Heart right ventricle (tissue), 16 donors: ENCODE data around the gene RAI14. TPM values are rescaled to one million over a fixed set of nuclear protein-coding genes. Genes with fewer than 3 reads are reported as not detected.

Source experiments
- ATAC-seq, 8 donors: fragments of 200-7000 bp; cut with Tn5 transposase; one replicate each; pipeline ENCODE4 v1.9.1; 2020; ENCODE audit warnings: mild to moderate bottlenecking in 8 of 8, moderate library complexity in 8 of 8, moderate number of reproducible peaks in 1 of 8
- DNase-seq, 2 donors: peaks; one replicate each; pipeline ENCODE4 v3.0.0-alpha.2; 2020
- H3K27ac ChIP-seq, 10 donors: fragments of 200-600 bp; sonication (generic) in 2 of 10; one replicate each; pipeline versions ENCODE4 v1.5.0 to v1.8.0; 2020 to 2022; ENCODE audit warnings: mild to moderate bottlenecking in 3 of 10
- H3K27me3 ChIP-seq, 7 donors: fragments of 200-600 bp; one replicate each; pipeline ENCODE4 v1.8.0; 2021 to 2022; ENCODE audit warnings: mild to moderate bottlenecking in 2 of 7
- H3K36me3 ChIP-seq, 9 donors: fragments of 200-600 bp; sonication (generic) in 1 of 9; one replicate each; pipeline versions ENCODE4 v1.5.0 to v1.8.0; 2020 to 2022; ENCODE audit warnings: mild to moderate bottlenecking in 2 of 9
- H3K4me1 ChIP-seq, 9 donors: fragments of 200-600 bp; sonication (generic) in 1 of 9; one replicate each; pipeline versions ENCODE4 v1.5.0 to v1.8.0; 2020 to 2022; ENCODE audit warnings: mild to moderate bottlenecking in 4 of 9
- H3K4me3 ChIP-seq, 10 donors: fragments of 200-600 bp; sonication (generic) in 2 of 10; one replicate each; pipeline versions ENCODE4 v1.5.0 to v1.8.0; 2020 to 2022; ENCODE audit warnings: mild to moderate bottlenecking in 7 of 10, moderate library complexity in 2 of 10
- H3K9me3 ChIP-seq, 11 donors: fragments of 200-600 bp in 10 of 11; sonication (generic) in 2 of 11; one replicate each; pipeline versions ENCODE4 v1.5.0 to v1.8.0; 2013 to 2022; ENCODE audit warnings: mild to moderate bottlenecking in 2 of 11, control low read depth in 1 of 11, moderate library complexity in 1 of 11
- WGBS, 2 donors: extraction: QIAGEN DNeasy Blood & Tissue Kit; methylation state at CpG; one replicate each; pipeline ENCODE4 v1.1.7; 2013; ENCODE audit warnings: inconsistent platforms in 1 of 2; 5-methylcytosine and 5-hydroxymethylcytosine counted together
- intact Hi-C, 10 donors: fragments of 100-400 bp; cut with DNase I; formaldehyde crosslinking; loops; one replicate each; pipeline versions ENCODE4 v1.11.1 to v1.14.2; 2022
- polyA plus RNA-seq, 2 donors: library from polyadenylated mRNA; stranded (reverse); fragments of 200-250 nt; gene quantifications; one replicate each; pipeline ENCODE4 v1.2.3, GENCODE V29; 2013
- total RNA-seq, 10 donors: library from RNA; stranded (reverse); fragmentation: NEBNext Ultra II Directional in 3 of 10; extraction: Animal tissue kit (Norgen Biotek cat#: 25700) in 3 of 10; gene quantifications; one replicate each; pipeline versions ENCODE4 v1.2.1 to v1.2.4, GENCODE V29; 2021 to 2023
- TF ChIP-seq, protein P1 (sequence below), 9 donors: fragments of 200-600 bp; sonication (generic) in 2 of 9; IDR thresholded peaks; one replicate each; pipeline versions ENCODE4 v1.5.0 to v1.8.0; 2021 to 2022; ENCODE audit warnings: antibody characterized with exemption in 9 of 9, mild to moderate bottlenecking in 5 of 9, moderate library complexity in 1 of 9
- donor health status: Arrhythmogenic right ventricular cardiomyopathy.
- donor health status: ischemic (EF 13 %, LVEDD 7.1; RV severe dilation, severe dysfunction).
- donor health status: healthy with polysubstance abuse.
- donor health status: DM: no; HTN: yes; CAD: no.
- donor health status: DM: no; HTN: no; CAD: no.
- donor health status: ischemic (EF 25% LVEDD 6.9; RV normal size, moderate dysfunction).
- donor health status: ischemic (EF 25% LVEDD 5.7; RV mildly dilated, moderate dysfunction).
- donor health status: healthy.
- donor health status: DM: yes; HTN: yes; CAD: no.
- donor health status: Ischemic cardiomyopathy.
- donor health status: ischemic (EF 35%, LVEDD 5.7; RV mildly dilated, moderate dysfunction).
- donor health status: nonischemic (EF 11% LVEDD 7.7; RV severe dilation, severe dysfunction).
- donor health status: DM: yes; HTN: yes; CAD: no.
- donor health status: PGD.
- donor health status: ischemic (EF 29% LVEDD 5.4; RV normal size, mild dysfunction).
- donor health status: nonischemic (EF 23%, LVEDD 6.1; RV moderate dilation, normal function).

RAI14 gene
- total and polyA plus RNA-seq, 12 donors = 3.3 to 25.5 (median 9.3) TPM

DNA sequence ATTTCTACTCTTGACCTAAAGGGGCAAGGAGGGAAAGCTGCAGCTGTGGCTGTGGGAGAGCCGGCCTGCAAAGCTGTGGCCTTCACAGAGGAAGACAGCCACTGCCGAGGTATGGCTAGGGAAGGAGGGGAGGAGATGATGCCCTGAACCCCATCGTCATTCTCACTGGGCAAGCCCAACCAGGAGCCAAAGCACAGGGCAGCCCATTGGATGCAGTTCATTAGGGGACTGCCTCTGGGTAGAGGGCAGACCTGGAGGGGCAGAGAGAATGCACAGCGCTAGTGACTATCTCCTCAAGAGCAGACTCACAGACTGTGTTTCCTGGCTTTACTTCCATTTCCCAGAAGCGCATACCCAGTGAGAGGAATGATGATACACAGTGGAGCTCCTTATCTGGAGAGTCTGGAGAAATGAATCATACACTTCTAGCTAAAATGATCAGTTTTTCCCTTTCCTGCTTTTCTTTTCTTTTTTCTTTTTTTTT is 135.7 kb downstream of the RAI14 start:
- Histone ChIP-seq H3K9me3 (peaks cover 0 to 6% (median 0%) of the 10 kb centered on the region in 11 donors), H3K27ac (peak overlapping the region in 2 of 10 donors; percentile 1 to 13), H3K36me3 (peaks cover 0 to 11% (median 0%) of the 10 kb centered on the region in 9 donors), H3K4me1 (peaks cover 0 to 18% (median 6%) of the 10 kb centered on the region in 9 donors), H3K27me3 (no peaks in the 10 kb centered on the region), H3K4me3 (no peak overlapping the region)
- DNase-seq = no peak
- intact Hi-C loops = no loop called here
- peak in 6 of 8 donors; percentile 9 to 85 (median 66) for ATAC-seq
- TF ChIP-seq, protein P1, sequence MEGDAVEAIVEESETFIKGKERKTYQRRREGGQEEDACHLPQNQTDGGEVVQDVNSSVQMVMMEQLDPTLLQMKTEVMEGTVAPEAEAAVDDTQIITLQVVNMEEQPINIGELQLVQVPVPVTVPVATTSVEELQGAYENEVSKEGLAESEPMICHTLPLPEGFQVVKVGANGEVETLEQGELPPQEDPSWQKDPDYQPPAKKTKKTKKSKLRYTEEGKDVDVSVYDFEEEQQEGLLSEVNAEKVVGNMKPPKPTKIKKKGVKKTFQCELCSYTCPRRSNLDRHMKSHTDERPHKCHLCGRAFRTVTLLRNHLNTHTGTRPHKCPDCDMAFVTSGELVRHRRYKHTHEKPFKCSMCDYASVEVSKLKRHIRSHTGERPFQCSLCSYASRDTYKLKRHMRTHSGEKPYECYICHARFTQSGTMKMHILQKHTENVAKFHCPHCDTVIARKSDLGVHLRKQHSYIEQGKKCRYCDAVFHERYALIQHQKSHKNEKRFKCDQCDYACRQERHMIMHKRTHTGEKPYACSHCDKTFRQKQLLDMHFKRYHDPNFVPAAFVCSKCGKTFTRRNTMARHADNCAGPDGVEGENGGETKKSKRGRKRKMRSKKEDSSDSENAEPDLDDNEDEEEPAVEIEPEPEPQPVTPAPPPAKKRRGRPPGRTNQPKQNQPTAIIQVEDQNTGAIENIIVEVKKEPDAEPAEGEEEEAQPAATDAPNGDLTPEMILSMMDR (IDR thresholded peaks at IDR 0.05) = no peak
- 70 to 71% methylated on average over 5 of the region's 5 CpGs for WGBS, 2 donors

- intact Hi-C loops = no loop called here
- no peak overlapping the region for H3K27ac ChIP-seq
- H3K27me3 ChIP-seq = no peaks in the 10 kb centered on the region
- H3K4me3 ChIP-seq = no peak overlapping the region
- H3K9me3 ChIP-seq = no peaks in the 10 kb centered on the region
- no peaks in the 10 kb centered on the region for H3K4me1 ChIP-seq
- WGBS, 2 donors = 97% methylated on average over 9 of the region's 9 CpGs
- ATAC-seq (no peak), DNase-seq (no peak)
- H3K36me3 ChIP-seq = peaks cover 0 to 52% (median 0%) of the 10 kb centered on the region in 9 donors
- TF ChIP-seq, protein P1 (IDR thresholded peaks at IDR 0.05) = no peak
Measured at GRCh38 chr5:34802834-34803563, 146.9 kb downstream of the RAI14 start.

DNA sequence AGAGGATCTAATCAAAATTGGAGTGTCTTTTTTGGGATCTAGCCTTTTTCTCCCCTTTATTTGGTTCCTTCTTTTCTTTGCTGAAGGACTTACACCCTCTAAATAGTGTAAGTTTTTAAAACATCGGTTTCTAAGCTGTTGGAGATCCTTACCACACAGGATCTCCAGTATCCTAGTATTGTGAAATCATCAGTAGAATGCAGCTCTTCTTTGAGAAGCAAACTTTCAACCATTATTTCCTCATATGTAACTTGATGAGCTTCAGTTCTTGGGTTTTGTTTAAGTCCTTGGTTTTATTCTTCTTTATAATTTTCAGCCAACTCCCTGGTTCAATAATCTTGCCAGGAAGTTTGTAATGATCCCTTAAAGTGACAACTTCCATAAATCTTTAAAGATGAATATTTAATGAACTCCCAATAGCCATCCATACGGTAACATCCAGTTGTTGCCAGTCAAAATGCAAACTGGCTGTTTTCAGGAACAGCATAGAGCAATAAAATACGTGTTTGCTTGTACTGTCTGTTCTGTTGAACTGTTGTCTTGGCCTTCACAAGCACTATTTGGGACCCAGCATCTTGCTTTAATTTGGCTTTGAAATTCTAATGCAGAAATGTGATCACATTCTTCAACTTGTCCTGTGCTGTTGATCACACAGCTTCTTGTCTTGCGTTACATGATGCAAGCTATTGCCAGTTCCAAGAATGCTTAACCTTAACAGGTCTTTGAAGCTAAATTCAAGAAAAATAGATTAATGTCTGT is 148.0 kb downstream of the RAI14 start:
- 93 to 97% methylated on average over 4 of the region's 4 CpGs for WGBS, 2 donors
- intact Hi-C loops = no loop called here
- Histone ChIP-seq H3K9me3 (no peaks in the 10 kb centered on the region), H3K4me3 (no peak overlapping the region), H3K36me3 (peaks cover 0 to 50% (median 0%) of the 10 kb centered on the region in 9 donors), H3K27me3 (no peaks in the 10 kb centered on the region), H3K4me1 (no peaks in the 10 kb centered on the region), H3K27ac (no peak overlapping the region)
- DNase-seq (no peak), ATAC-seq (no peak)
- TF ChIP-seq, protein P1 (IDR thresholded peaks at IDR 0.05) = no peak

GRCh38 chr5:34804913-34805312 is 148.8 kb downstream of the RAI14 start:
- Histone ChIP-seq H3K27ac (no peak overlapping the region), H3K27me3 (no peaks in the 10 kb centered on the region), H3K36me3 (peaks cover 0 to 49% (median 0%) of the 10 kb centered on the region in 9 donors), H3K9me3 (no peaks in the 10 kb centered on the region), H3K4me3 (no peak overlapping the region), H3K4me1 (no peaks in the 10 kb centered on the region)
- no peak for ATAC-seq
- 94 to 96% methylated on average over 5 of the region's 5 CpGs for WGBS, 2 donors
- intact Hi-C loops = no loop called here
- DNase-seq = no peak
- TF ChIP-seq, protein P1 (IDR thresholded peaks at IDR 0.05) = no peak
